ENCODE measurements around the gene CCDC6. TPM values are rescaled to one million over a fixed set of nuclear protein-coding genes. Genes with fewer than 3 reads are reported as not detected.

The CCDC6 gene
- total and polyA plus RNA-seq, 2 of the 4 experiments (the other 2 are of a cell fraction), result 21.8 to 30.8 TPM

GRCh38 chr10:59913547-59914237, 7.3 kb upstream of the CCDC6 start:
- BruUV-seq (replicated peaks), result no TSS peak
- Histone ChIP-seq H3K56ac (ENCODE audit: extremely low read depth, insufficient read depth, low read length) (no peak overlapping the region), H3K9me3 (ENCODE audit: control insufficient read depth, insufficient read depth, low read length) (0 out of 2 replicates have a peak, but pooled peaks cover 3% of the 10 kb centered on the region), H4K91ac (ENCODE audit: insufficient read depth, low read depth, low read length) (no peak overlapping the region), H3K14ac (replicated peaks; ENCODE audit: low read depth, low read length) (no peak overlapping the region), H3K4ac (ENCODE audit: low read depth, low read length) (no peak overlapping the region), H2AFZ (replicated peaks; ENCODE audit: low read length, poor library complexity) (no peak overlapping the region), H2AK5ac (ENCODE audit: low read depth, low read length) (no peak overlapping the region), H3K36me3 (ENCODE audit: control insufficient read depth, insufficient read depth, low read length) (no peaks in the 10 kb centered on the region), H4K20me1 (ENCODE audit: insufficient read depth, low read length) (no peaks in the 10 kb centered on the region), H3K27me3 (ENCODE audit: control insufficient read depth, insufficient read depth, low read length) (no peaks in the 10 kb centered on the region), H2BK5ac (ENCODE audit: low read depth, low read length, poor library complexity, severe bottlenecking) (no peak overlapping the region), H2AK9ac (replicated peaks; ENCODE audit: low read depth, low read length, poor library complexity) (no peak overlapping the region), H3K4me3 (ENCODE audit: insufficient read depth, low read depth, low read length) (no peak overlapping the region), H3K9ac (ENCODE audit: low read depth, low read length) (no peak overlapping the region), H3K79me1 (ENCODE audit: low read depth in 1 of 2, low read length in 2 of 2) (no peaks in the 10 kb centered on the region), H4K8ac (ENCODE audit: low read depth in 2 of 2, low read length in 2 of 2) (no peak overlapping the region), H2BK120ac (ENCODE audit: low read depth, low read length) (no peak overlapping the region), H3K18ac (ENCODE audit: low read depth, low read length) (no peak overlapping the region), H2BK20ac (ENCODE audit: low read depth, low read length) (no peak overlapping the region), H3K9me1 (ENCODE audit: insufficient read depth, low read length) (no peaks in the 10 kb centered on the region), H3K4me1 (ENCODE audit: control insufficient read depth, insufficient read depth, low read length) (no peaks in the 10 kb centered on the region), H3K27ac (ENCODE audit: insufficient read depth, low read length) (no peak overlapping the region), H3K4me2 (ENCODE audit: low read depth, low read length) (no peak overlapping the region), H2BK15ac (ENCODE audit: low read depth, low read length) (no peak overlapping the region), H3K23ac (ENCODE audit: low read depth, low read length) (no peak overlapping the region), H4K5ac (ENCODE audit: low read depth, low read length) (no peak overlapping the region)
- in situ Hi-C loops (cut with MboI; ENCODE audit: low sequenced_read_pairs) (no loop called here), dilution Hi-C loops (cut with HindIII; ENCODE audit: low sequenced_read_pairs, unreplicated experiment) (no loop called here), intact Hi-C loops (cut with micrococcal nuclease) (no loop called here)
- TF ChIP-seq POLR2A (IDR thresholded peaks at IDR 0.05; ENCODE audit: low read depth, low read length) (no peak), MAZ (IDR thresholded peaks at IDR 0.05; ENCODE audit: borderline replicate concordance, low read depth, low read length) (no peak), RCOR1 (IDR thresholded peaks at IDR 0.05; ENCODE audit: insufficient replicate concordance, low read length) (no peak), USF2 (IDR thresholded peaks at IDR 0.05; ENCODE audit: low read depth, low read length) (no peak), CEBPB (IDR thresholded peaks at IDR 0.05; ENCODE audit: low read depth, low read length) (no peak), BHLHE40 (IDR thresholded peaks at IDR 0.05; ENCODE audit: low read depth, low read length) (no peak), SMC3 (IDR thresholded peaks at IDR 0.05; ENCODE audit: low read depth, low read length) (no peak), NFE2L2 (IDR thresholded peaks at IDR 0.05; ENCODE audit: low read depth, low read length) (no peak), FOS (IDR thresholded peaks at IDR 0.05; ENCODE audit: low read depth, low read length) (no peak), RFX5 (IDR thresholded peaks at IDR 0.05; ENCODE audit: low read depth, low read length) (no peak), MAFK (IDR thresholded peaks at IDR 0.05; ENCODE audit: low read depth, low read length) (no peak), CTCF (conservative IDR thresholded peaks at IDR 0.05; ENCODE audit: low read depth, low read length) (no peak), CHD1 (IDR thresholded peaks at IDR 0.05; ENCODE audit: low read depth, low read length) (no peak), MXI1 (IDR thresholded peaks at IDR 0.05; ENCODE audit: borderline replicate concordance, low read depth, low read length) (no peak), ELK1 (IDR thresholded peaks at IDR 0.05; ENCODE audit: borderline replicate concordance, low read depth, low read length) (no peak), RAD21 (IDR thresholded peaks at IDR 0.05; ENCODE audit: low read length) (no peak)
- no peak for DNase-seq
- POLR2A ChIA-PET (ENCODE audit: unreplicated experiment), result no interaction called here
- ATAC-seq (ENCODE audit: low read depth), result no peak
- CTCF ChIA-PET, result interaction anchor here (0.5 kb wide), 1 partner anchor 71 kb away, joined by 3 read pairs; no protein-coding TSS in a partner anchor

All from IMR-90 (cell line).